Prostate gland (tissue), 2 donors: Measurements from ENCODE around the gene LANCL2. TPM values are rescaled to one million over a fixed set of nuclear protein-coding genes. Genes with fewer than 3 reads are reported as not detected.
"Not testable (repeated sequence)": the region's sequence is repeated elsewhere in the genome, so short reads cannot be mapped to it uniquely, and the experiment has no call there.

ENCODE experiments used
- DNase-seq: peaks from one replicate; pipeline ENCODE4 v3.0.0-alpha.2; 2019; ENCODE audit warnings: low spot score
- H3K27ac ChIP-seq, 2 donors: fragments of 200-600 bp; sonication (generic); 2 replicates each; pipeline ENCODE4 v1.5.1; 2017 to 2019
- H3K27me3 ChIP-seq: fragments of 200-600 bp; sonication (generic); replicated peaks from 2 replicates; pipeline ENCODE4 v1.5.1; 2019; ENCODE audit not compliant: insufficient read depth
- H3K36me3 ChIP-seq, 2 donors: fragments of 200-600 bp; sonication (generic); 1 replicate in 1 of 2; 2 replicates in 1 of 2; pipeline versions ENCODE4 v1.5.1 to v1.8.1; 2017 to 2019
- H3K4me1 ChIP-seq: fragments of 200-600 bp; sonication (generic); replicated peaks from 2 replicates; pipeline ENCODE4 v1.5.1; 2019
- H3K4me3 ChIP-seq, 2 donors: fragments of 200-600 bp; sonication (generic); 2 replicates each; pipeline ENCODE4 v1.5.1; 2017 to 2019
- H3K9me3 ChIP-seq: fragments of 200-600 bp; sonication (generic); 2 replicates; pipeline ENCODE4 v1.5.1; 2017
- POLR2A ChIP-seq: fragments of 450-650 bp; IDR thresholded peaks from one replicate; pipeline ENCODE4 v1.6.1; 2016; ENCODE audit warnings: antibody characterized with exemption, mild to moderate bottlenecking
- POLR2AphosphoS5 ChIP-seq: sonication (generic); formaldehyde crosslinking; IDR thresholded peaks from one replicate; pipeline ENCODE4 v1.6.1; 2017; ENCODE audit warnings: antibody characterized with exemption
- WGBS: methylation state at CpG from one replicate; pipeline ENCODE4 v1.1.5; 2018; 5-methylcytosine and 5-hydroxymethylcytosine counted together
- intact Hi-C: fragments of 100-400 bp; cut with DNase I; formaldehyde crosslinking; loops from one replicate; pipeline ENCODE4 v1.14.2; 2022
- total RNA-seq, 2 donors: library from RNA; depleted of rRNA; stranded (reverse); fragments of >200 nt; gene quantifications; one replicate each; pipeline ENCODE4 v1.1.0, GENCODE V29; 2016
- TF ChIP-seq, protein P1 (sequence below), 4 experiments: fragments of 200-600 bp in 2 of 4; fragments of 450-650 bp in 2 of 4; sonication (generic) in 2 of 4; IDR thresholded peaks; 1 replicate in 3 of 4; 2 replicates in 1 of 4; pipeline ENCODE4 v1.5.1; 2016 to 2019; ENCODE audit warnings: antibody characterized with exemption in 4 of 4, mild to moderate bottlenecking in 2 of 4, moderate library complexity in 2 of 4

Gene LANCL2
- total RNA-seq, 2 donors from 2014 or later = 17.7 to 26.9 TPM

DNA sequence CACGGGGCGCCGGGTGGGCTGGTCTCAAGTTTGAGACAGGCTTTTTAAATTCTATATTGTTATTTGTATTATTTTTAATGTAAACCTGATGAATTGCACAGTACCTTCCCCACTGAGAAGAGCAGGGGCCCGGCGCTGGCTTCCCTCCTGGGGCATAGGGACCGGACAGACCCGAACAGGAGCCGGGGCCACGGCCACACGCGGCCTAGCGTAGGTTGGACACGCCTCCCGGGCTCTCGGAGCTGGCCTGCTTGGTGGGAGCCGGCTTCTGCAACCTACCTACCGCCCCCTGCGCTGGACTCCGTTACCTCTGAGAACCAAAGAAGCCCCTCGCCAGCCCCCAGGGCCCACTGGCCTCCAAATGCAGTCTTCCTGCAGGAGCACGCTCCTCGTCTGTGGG is 19.8 kb upstream of the LANCL2 start:
- no peaks in the 10 kb centered on the region for H3K9me3 ChIP-seq
- no peaks in the 10 kb centered on the region for H3K4me1 ChIP-seq
- intact Hi-C loops = no loop called here
- DNase-seq = no peak
- TF ChIP-seq, protein P1, sequence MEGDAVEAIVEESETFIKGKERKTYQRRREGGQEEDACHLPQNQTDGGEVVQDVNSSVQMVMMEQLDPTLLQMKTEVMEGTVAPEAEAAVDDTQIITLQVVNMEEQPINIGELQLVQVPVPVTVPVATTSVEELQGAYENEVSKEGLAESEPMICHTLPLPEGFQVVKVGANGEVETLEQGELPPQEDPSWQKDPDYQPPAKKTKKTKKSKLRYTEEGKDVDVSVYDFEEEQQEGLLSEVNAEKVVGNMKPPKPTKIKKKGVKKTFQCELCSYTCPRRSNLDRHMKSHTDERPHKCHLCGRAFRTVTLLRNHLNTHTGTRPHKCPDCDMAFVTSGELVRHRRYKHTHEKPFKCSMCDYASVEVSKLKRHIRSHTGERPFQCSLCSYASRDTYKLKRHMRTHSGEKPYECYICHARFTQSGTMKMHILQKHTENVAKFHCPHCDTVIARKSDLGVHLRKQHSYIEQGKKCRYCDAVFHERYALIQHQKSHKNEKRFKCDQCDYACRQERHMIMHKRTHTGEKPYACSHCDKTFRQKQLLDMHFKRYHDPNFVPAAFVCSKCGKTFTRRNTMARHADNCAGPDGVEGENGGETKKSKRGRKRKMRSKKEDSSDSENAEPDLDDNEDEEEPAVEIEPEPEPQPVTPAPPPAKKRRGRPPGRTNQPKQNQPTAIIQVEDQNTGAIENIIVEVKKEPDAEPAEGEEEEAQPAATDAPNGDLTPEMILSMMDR (IDR thresholded peaks at IDR 0.05) = no peak
- TF ChIP-seq POLR2AphosphoS5 = no peak
- 82% methylated on average over 22 of the region's 22 CpGs for WGBS
- no peaks in the 10 kb centered on the region for H3K27me3 ChIP-seq
- H3K36me3 ChIP-seq = no peaks in the 10 kb centered on the region
- no peak overlapping the region for H3K27ac ChIP-seq
- no peak overlapping the region for H3K4me3 ChIP-seq

DNA sequence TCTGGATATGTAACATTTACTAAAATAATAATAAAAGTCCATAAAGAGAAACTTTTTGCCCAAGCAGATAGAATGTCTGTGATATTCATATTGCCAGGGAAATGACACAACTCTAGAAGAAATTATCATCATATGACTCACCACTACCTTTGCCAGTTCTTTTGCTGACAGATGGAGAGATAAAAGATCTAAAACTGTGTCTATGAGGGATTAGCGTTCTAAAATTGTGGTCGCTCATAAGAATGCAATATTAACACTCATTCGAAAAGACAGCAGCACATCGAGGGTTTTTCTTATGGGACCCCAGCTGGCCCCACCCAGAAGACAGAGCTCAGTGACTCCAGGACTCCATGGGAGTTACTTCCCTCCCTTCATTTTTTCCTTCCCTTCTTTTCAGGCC is 16.6 kb upstream of the LANCL2 start:
- H3K4me1 ChIP-seq = no peaks in the 10 kb centered on the region
- intact Hi-C loops = no loop called here
- no peak for DNase-seq
- no peaks in the 10 kb centered on the region for H3K27me3 ChIP-seq
- no peak overlapping the region for H3K4me3 ChIP-seq
- no peaks in the 10 kb centered on the region for H3K9me3 ChIP-seq
- WGBS = 6% methylated on average over 4 of the region's 4 CpGs
- no peaks in the 10 kb centered on the region for H3K36me3 ChIP-seq
- H3K27ac ChIP-seq = no peak overlapping the region
- TF ChIP-seq, protein P1 (IDR thresholded peaks at IDR 0.05) = no peak
- peak; percentile 9 for TF ChIP-seq POLR2AphosphoS5
- TF ChIP-seq POLR2A = no peak

DNA sequence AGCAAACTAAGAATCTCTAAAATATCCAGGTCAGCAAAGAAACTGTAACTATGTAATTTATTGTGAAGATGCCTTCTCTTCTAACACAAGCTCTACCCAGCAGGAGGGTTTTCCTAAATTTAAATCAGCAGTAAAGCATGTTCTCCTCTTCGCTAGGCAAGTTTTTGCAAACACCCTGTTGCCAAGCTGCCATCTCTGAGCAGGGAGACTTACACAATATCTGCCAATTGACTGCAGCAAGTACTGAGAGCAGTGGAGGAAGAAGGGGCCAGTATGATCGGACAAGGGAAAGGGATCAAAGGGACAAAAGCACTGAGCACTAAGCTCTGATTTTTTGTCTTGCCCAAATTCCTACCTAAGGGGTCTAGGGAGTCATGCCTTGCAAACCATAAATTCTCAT is 16.0 kb upstream of the LANCL2 start:
- Histone ChIP-seq H3K27me3 (no peaks in the 10 kb centered on the region), H3K4me1 (no peaks in the 10 kb centered on the region), H3K36me3 (no peaks in the 10 kb centered on the region), H3K9me3 (no peaks in the 10 kb centered on the region), H3K27ac (no peak overlapping the region), H3K4me3 (no peak overlapping the region)
- TF ChIP-seq POLR2A (no peak), POLR2AphosphoS5 (no peak)
- TF ChIP-seq, protein P1 (IDR thresholded peaks at IDR 0.05) = no peak
- no peak for DNase-seq
- intact Hi-C loops = no loop called here
- 29% methylated on average over 2 of the region's 2 CpGs for WGBS

DNA sequence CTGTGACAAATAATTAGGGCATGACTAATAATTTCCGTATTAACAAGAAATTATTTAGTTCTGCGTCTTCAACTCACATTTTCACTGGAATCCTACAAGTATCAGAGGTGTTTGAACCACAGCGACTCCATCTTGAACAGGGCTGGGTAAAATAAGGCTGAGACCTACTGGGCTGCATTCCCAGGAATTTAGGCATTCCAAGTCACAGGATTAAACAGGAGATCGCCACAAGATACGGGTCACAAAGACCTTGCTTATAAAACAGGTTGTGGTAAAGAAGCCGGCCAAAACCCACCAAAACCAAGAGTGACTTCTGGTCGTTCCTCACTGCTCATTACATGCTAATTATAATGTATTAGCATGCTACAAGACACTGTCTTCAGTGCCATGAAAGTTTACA is 14.9 kb upstream of the LANCL2 start:
- Histone ChIP-seq H3K27me3 (no peaks in the 10 kb centered on the region), H3K4me3 (no peak overlapping the region), H3K36me3 (no peaks in the 10 kb centered on the region), H3K4me1 (no peaks in the 10 kb centered on the region), H3K9me3 (no peaks in the 10 kb centered on the region), H3K27ac (no peak overlapping the region)
- WGBS = 56% methylated on average over 7 of the region's 7 CpGs
- DNase-seq = no peak
- intact Hi-C loops = no loop called here
- TF ChIP-seq POLR2AphosphoS5 (no peak), POLR2A (no peak)
- TF ChIP-seq, protein P1 (IDR thresholded peaks at IDR 0.05) = no peak

DNA sequence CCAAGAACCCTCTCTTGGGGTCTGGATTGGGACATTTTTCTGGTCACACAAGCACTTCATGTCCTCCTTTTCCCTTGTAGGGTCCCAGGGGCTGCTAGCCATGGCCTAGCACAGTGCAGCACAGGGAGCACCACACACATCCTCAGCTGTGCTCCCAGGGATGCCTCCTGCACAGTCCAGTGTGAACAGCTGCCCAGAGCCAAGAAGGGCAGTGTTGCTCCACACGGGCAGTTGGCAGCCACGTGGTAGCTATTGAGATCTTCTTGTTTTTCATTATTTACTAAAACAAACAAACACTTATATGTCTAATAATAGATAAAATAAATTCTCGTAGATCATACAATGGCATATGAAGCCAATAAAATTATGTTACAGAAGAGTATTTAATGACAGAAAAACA is 13.9 kb upstream of the LANCL2 start:
- 51% methylated on average over 3 of the region's 3 CpGs for WGBS
- no peak overlapping the region for H3K4me3 ChIP-seq

DNA sequence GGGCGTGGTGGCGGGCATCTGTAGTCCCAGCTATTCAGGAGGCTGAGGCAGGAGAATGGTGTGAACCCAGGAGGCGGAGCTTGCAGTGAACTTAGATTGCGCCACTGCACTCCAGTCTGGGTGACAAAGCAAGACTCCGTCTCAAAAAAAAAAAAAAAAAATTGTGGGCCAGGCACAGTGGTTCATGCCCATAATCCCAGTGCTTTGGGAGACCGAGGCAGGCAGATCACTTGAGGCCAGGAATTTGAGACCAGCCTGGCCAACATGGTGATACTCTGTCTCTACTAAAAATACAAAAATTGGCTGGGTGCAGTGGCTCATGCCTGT is 12.2 kb upstream of the LANCL2 start:
- H3K27ac ChIP-seq, DNase-seq, H3K9me3 ChIP-seq, H3K36me3 ChIP-seq, H3K4me1 ChIP-seq, intact Hi-C loops, H3K27me3 ChIP-seq, H3K4me3 ChIP-seq: not testable (repeated sequence)
- 98% methylated on average over 6 of the region's 6 CpGs for WGBS

More for the DNA sequence above, 13.9 kb upstream of the LANCL2 start:
- no peaks in the 10 kb centered on the region for H3K4me1 ChIP-seq
- H3K36me3 ChIP-seq = no peaks in the 10 kb centered on the region
- TF ChIP-seq, protein P1 (IDR thresholded peaks at IDR 0.05) = no peak
- TF ChIP-seq POLR2AphosphoS5 (no peak), POLR2A (no peak)
- no peaks in the 10 kb centered on the region for H3K27me3 ChIP-seq
- H3K27ac ChIP-seq = no peak overlapping the region
- no peaks in the 10 kb centered on the region for H3K9me3 ChIP-seq
- DNase-seq = no peak
- intact Hi-C loops = no loop called here
